CD4-positive, alpha-beta T cell treated with Interleukin-17A for 1 hour (primary cell): ENCODE measurements around the gene CNTN1.
"Not testable (repeated sequence)": the region's sequence is repeated elsewhere in the genome, so short reads cannot be mapped to it uniquely, and the experiment has no call there.

Experiments
- DNase-seq: peaks from one replicate; pipeline ENCODE4 v3.0.0-alpha.2; 2020

Gene CNTN1

DNA sequence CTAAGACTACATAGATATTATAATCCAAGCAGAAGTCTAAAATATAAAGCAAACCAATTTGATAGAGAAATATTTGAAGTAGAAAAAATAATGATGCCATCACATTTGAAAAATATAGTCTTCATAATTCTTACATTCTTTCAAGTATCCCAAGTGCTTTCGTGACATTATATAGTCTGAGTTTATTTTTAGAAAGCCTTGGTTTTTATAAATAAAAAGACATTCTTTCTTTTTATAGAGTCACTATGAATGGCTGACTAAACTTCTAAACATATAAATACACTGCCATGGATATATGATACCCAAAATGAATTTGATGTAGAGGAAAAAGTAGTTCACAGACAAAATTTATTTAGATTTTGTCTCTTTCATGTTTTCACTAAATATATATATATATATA, 360.8 kb downstream of the CNTN1 start:
- DNase-seq = no peak

DNA sequence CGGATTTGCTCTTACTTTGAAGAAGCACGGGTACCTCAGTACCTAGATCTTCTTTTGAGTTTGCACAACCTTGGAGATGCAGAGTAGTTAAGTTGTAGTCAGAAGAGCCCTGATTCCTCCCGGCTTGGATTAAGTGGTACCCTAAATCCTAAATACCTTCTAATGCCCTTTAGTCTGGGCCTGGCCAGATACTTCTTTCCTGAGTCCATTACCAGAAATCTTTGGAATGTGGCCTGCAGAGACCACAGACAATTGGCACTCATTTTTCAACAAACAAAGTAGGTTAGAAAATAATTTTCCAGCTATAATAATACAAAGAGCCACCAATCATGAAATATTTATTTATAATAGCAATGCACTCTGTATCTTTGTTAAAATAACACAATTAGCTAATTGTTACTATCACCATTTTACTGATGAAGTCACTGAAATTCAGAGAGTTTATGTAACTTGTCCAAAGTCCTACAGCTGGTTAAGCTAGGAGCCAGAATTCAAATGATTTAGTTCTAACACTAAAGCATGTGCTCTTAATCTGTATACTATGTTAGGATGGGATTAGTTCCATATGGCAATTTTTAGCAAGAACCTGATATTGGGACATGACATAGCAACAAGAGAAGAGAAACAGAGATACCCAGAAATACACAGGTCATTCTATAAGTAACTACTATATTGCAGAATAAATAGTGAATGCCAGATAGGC, 363.8 kb downstream of the CNTN1 start:
- no peak for DNase-seq

DNA sequence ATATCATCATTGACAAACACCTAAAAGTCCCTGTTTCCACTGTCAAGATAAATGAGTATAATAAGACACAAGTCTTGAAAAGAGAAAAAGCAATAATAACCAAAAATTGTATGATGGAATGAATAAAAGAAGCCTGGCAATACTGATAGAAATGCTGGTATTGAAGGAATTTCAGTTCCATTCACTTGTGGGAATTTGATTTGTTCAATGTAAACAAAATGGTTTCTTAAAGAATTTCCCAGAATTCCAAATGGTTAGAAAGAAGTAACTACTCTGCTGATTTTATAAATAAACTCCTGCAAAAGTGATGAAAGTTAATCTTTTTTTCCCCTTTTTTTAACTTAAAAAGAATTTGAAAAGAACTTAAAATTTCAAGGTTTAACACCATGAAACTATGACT, 366.0 kb downstream of the CNTN1 start:
- no peak for DNase-seq

DNA sequence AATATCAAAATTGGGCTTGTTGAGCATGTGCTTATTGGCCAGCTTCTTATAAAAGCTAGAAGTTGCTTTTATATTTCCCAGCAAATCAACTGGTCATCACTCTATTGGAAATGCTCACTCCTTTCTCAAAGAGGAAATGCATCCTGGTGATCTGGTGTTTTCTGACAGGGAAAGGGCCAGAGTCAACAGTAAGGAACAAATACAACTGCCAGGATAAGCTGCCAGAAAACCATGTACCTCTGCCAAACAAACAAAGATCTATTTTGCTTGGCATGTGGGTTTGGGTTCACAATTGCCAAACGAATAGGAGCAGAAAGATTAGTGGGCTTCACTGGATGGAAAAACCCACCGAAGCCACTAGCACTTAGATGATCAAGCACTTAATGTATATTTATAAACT, 369.0 kb downstream of the CNTN1 start:
- DNase-seq = no peak

DNA sequence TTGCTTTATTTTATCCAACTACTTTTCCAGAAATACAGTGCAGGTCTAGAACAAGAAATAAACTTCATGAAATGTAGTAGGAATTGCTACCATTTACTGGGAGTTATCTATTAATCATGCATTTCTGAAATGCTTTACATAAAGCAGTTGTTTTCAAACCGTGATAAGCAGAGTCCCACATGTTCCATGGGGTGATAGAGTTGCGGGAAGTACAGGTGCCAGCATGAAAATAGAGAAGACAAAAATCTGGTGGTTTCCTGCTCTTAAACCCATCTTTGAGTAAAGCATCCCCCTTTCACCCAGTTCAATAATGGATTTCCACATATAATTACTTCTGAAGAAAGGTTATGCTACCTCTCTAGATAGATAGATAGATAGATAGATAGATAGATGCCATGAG, 372.2 kb downstream of the CNTN1 start:
- DNase-seq = no peak

DNA sequence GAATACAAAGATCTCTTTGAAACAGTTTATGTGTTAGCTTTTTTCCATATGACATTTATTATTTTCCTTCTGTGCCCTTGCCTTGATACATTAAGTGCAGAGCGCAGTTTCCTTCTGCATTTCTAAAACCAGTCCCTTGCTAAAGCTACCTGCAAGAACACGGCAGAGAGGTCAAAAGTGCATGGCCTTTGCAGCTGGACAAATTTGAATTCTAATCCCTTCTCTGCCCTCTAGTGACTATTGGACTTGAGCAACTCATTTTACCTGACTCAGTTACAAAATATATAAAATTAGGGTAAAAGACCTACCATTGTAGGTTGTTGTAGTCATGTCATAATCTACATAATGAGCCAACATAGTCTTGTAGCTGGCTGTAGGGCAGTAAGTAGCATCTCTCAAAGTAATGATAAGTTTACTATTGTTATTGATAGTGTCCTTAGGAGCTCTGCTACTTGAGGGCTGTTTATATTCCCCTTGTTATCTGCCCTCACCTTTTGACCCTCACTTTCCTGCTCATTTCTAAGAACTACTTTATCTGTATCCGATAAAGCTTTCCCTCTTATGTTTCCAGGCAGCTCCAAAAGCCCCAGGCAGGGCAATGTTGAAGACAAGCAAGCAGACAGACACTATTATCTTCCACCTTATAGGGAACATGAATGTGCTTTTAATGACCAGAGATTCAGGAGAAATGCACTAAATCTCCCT, 375.9 kb downstream of the CNTN1 start:
- DNase-seq = no peak

DNA sequence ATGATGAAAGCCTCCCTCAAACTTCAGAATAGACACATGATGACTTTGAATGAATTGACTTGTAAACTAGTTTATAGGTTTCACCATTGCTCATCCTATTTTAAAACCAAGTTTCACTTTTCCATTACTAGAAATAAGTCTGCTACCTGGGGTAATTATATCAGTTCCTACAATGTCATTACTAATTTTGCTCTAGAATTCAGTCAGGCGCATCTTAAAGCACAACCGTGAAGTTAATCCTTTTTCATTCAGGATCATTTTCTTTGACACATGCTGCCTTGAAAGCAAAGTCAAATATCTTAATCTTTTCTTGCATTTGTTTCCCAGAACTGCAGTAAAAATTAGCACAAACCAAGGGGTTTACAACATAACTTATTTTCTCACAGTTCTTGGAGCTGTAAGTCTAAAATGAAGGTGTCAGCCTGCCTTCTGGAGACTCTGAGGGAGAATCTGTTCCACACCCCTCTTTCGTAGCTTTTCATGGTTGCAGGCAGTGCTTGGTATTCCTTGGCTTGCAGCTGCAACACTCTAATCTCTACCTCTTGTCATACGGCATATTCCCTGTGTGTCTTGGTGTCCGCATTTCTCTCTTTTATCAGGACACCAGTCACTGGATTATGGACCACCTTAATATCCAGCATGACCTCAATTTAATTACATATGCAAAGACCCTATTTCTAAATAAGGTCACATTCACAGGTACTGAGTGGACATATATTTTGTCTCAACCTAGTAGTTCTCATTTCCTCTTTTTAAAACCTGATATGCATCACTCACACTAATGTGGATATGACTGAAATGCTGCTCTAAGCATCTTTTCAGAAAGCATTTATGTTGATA, 381.6 kb downstream of the CNTN1 start:
- no peak for DNase-seq

DNA sequence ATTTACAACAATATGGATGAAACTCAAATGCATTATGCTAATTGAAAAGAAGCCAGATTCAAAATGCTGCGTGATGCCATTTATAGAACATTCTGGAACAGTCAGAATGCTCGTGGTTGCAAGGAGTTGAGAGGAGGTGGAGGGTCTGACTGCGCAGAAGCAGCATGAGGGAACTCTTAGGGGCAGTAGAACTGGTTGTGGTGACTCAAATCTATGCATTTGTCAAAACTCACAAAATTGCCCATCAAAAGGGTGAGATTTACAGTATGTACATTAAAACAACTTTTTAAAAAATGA, 382.2 kb downstream of the CNTN1 start:
- DNase-seq = no peak

DNA sequence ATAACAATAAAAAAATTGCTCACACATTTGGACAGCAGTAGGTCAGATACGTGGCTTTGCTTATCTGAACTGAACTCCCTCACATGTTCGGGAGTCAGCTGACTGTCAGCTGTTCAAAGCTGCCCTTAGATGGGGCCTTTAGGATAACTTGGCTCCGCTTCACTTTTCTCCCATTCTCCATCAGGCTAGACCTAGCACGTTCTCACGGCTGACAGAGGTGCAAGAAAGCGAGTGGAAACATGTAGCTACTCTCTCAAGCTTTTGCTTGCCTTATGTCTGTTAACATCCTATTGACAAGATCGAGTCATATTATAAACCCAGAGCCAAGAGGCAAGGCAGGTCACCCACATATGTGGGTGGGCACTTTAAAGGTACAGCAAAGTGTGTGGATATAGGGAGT, 383.9 kb downstream of the CNTN1 start:
- no peak for DNase-seq

DNA sequence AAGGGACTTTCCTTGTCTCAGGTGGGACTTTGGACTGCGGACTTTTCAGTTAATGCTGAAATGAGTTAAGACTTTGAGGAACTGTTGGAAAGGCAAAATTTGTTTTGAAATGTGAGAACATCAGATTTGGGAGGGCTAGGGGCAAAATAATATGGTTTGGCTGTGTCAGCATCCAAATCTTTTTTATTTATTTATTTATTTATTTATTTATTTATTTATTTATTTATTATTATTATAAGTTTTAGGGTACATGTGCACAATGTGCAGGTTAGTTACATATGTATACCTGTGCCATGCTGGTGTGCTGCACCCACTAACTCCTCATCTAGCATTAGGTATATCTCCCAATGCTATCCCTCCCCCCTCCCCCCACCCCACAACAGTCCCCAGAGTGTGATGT, 389.0 kb downstream of the CNTN1 start:
- DNase-seq = not testable (repeated sequence)

DNA sequence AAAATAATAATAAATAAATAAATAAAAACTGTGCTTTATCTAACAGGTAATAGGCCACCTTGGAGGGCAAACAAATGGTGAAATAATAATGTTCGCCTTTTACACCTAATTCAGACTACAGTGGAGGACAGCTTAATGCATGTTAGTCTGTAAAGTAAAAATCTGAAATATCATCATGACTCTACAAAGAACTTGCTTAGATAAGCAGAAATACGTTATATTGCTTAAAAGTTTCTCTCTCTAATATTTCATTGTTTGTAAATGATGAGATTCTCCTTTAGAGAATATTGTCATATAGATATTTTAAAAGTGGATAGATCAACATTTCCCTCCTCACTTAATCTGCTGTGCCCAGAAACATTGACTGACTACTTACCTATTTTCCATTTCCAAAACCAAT, 397.2 kb downstream of the CNTN1 start:
- DNase-seq = no peak

DNA sequence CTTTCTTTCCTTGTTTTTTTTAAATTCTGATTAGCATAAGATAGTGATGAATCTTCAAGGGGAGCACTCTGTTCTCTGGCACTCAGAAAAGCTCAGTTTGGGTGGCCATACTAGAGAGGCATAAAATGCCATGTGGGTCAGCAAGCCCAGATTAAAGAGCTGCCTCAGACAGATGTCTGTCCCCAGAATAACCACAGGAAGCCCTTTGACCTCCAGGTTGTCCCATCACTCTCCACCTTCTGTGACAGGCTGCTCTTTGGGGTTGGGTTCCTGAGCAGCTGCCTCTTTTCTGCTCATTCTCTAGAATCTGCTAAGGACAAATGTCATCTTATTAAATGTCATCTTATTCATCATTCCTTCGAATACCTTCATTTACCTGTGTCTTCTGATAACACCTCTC, 399.9 kb downstream of the CNTN1 start:
- DNase-seq = no peak

DNA sequence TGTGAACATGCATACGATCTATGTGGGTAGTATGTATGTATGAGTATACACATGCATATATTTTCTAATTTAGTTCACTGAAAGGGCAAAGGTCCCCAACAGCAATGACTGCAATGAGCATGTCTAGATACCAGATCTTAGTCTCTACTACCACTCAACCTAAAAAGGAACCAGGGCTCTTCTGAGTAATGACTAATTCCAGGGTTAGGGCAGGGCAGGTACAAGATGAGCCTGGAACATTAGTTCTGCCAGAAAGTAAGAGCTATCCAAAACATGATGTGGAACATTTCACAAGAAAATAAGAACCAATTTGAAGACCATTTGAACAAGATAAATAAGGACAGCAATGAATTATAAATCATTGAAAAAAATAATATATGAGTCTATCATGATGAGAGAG, 404.6 kb downstream of the CNTN1 start:
- DNase-seq = no peak

DNA sequence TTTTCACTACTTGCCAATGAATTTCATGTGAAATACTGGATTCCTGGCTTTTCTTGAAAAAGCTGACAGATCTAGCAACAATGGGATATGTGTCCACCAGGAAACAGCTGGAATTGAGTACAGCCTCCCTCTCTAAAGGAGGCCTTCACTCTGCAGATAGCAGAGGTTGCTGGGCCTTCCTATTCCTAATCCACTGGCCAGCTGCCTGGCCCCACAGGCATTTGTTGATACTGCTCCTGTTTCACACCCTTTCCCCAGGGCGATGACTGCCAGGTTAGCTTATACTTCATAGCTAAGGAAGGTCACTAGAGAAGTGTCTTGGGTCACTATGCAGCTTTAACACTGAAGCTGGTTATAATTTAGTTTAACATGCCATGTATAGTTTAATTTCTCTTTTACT, 408.3 kb downstream of the CNTN1 start:
- DNase-seq = no peak

DNA sequence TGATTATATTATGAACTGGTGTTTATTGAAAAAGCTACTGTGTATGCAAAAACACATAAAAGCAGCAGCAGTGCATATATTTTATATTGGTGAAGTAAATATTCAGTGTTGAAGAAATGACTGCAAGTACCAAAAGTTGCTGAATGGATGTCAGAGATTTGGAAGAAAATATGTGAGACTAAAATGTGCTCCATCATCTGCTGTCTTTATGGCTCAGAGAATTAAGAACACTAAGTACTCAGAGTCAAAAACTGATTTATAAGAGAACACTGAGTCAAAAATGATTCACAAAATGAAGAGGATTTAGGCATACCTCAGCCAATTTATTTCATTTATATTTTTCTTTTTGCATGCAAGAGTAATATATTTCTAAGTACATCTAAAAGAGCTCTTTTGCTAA, 409.6 kb downstream of the CNTN1 start:
- DNase-seq = no peak

DNA sequence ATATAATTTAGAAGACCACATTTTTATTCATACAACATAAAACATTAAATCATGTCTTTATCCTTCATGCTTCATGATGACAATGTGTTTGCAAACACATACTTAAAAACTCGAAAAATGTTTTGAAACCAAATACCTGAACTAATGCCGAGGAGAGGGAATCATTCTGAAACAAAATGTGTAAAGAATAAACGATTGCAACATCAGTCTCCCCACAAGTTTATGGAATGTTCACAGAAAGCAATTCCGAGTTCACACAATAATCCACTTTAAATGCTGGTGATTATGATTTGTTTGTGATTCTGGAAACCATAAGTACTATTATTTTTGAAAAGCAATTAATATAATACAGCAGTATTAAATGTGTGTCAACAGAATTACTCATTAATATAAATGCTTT, 411.4 kb downstream of the CNTN1 start:
- DNase-seq = no peak

DNA sequence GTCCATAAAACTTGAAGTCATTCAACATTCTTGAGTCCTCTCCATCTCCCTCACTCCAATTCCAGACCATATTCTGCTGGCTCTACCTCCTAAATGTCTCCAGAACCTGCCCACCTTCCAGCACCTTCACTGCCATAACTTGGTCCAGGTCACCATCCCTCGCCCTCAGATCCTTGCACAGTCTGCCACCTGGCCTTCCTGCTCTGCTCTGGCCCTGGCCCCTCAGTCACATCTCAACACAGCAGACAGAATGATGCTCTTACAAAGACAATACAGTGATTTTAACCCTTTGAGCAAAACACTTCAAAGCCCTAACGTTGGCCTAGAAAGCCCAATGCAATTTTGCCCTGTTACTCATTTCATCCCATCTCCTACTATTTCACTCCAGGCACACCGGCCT, 414.1 kb downstream of the CNTN1 start:
- no peak for DNase-seq

DNA sequence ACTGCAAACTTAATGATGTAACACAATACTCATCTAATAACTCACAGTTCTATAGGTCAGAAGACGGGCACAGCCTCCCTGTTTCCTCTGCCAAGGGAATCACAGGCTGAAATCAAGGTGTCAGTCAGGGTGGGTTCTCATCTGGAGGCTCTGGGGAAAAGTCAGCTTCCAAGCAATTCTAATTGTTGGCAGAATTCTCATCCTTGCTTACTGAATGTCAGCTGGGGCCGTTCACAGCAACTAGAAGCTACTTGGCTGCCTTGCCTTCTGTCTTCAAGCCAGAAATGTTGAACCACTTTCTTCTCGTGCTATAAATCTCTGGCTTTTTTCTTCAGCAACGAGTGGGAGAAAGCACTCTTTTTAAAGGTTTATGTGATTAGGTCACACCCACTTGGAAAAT, 415.8 kb downstream of the CNTN1 start:
- DNase-seq = no peak

DNA sequence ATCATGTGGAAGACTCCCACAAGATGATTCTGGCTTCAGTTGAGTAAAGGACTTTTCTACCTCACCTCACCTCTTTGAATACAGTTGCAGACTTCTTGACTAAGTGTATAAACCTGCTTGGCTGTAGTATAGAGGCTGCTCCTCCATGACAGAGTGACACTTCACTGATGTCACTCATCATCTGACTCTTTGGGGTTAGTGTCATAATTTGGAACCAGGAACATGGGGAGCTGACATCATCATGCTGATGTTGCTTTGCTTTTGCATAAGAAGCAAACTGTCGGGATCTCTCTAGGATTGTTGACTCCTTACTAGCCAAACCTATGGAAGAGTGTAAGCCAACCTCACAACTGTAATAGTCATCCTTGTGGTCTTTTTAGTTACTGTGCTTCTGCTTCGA, 420.7 kb downstream of the CNTN1 start:
- DNase-seq = no peak

DNA sequence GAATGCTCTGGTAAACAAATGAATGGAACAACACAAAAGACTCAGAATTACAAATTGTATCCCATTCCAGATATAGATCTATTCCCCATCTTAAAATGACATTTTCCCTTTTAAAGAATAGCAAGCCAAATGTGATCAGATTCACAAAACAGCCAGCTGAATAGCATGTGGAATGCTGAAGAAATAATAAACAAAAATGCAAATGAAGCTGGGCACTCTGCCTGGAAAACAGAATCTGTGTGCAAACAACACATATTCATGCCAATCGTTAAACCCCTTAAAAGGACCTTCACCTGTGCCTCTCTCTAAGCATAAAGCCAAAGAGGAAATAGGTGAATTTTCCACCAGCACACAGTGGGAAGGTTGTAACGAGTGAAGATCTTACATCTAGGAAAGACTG, 428.0 kb downstream of the CNTN1 start:
- no peak for DNase-seq

DNA sequence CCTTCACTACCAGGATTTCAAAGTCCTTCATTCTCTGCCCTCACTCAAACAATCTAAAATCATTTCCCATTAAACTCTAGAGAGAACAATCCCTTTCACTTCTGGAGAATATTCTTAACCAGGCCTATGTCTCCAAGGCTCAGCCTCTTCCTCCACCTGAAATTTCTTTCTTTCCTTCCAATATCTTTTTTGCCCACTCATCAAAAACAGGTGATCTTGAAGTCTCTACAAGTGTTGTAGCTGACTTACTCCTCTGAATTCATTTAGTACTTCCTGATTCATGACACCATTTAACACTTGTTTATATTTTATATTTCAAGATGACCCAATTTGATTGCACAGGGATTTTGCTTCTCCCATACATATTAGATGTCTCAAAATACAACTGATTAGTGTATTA, 429.1 kb downstream of the CNTN1 start:
- no peak for DNase-seq
